ENCODE data around the gene BMS1. TPM values are rescaled to one million over a fixed set of nuclear protein-coding genes. Genes with fewer than 3 reads are reported as not detected.
"Not testable (repeated sequence)": the region's sequence is repeated elsewhere in the genome, so short reads cannot be mapped to it uniquely, and the experiment has no call there.

The BMS1 gene
- total and polyA plus RNA-seq, 10 of the 15 experiments (the other 5 are each of a cell fraction or from before 2014, with no cell fraction given): 7.6 to 33.6 (median 21.0) TPM

DNA sequence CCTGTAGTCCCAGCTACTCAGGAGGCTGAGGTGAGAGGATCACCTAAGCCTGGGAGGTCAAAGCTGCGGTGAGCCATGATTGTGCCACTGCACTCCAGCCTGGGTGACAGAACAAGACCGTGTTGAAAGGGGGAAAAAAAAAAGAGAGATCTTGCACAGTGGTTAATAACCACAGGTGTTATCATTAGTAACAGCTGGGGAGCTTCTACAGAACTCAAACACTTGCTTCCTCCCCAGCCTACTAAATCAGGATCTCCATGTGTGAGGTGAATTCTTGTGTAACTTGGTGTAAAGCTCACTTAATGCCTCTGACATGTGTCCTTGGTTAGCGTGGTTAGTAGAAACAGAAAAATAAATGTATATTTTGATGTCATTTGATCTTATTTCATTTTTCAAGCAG lies 43.9 kb upstream of the BMS1 start (continued):
- TF ChIP-seq CEBPZ (IDR thresholded peaks at IDR 0.05; ENCODE audit: low read depth, low read length): no peak

DNA sequence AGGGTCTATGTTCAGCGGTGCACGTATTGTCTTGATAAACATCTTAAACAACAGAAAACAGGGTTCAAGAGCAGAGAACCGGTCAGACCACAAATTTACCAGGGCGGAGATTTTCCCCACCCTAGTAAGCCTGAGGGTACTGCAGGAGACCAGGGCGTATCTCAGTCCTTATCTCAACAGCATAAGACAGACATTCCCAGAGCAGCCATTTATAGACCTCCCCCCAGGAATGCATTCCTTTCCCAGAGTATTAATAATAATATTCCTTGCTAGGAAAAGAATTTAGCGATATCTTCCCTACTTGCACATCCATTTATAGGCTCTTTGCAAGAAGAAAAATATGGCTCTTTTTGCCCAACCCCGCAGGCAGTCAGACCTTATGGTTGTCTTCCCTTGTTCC lies 41.1 kb upstream of the BMS1 start:
- H3K9me3 ChIP-seq (replicated peaks; ENCODE audit: control insufficient read depth, insufficient read depth, low read length); BruUV-seq (replicated peaks); ATAC-seq; intact Hi-C loops (cut with micrococcal nuclease; ENCODE audit: unreplicated experiment); H3K4me3 ChIP-seq; H4K20me1 ChIP-seq (ENCODE audit: control insufficient read depth, insufficient read depth); H2AFZ ChIP-seq (ENCODE audit: control insufficient read depth, low read depth, low read length); H3K79me2 ChIP-seq (ENCODE audit: control insufficient read depth, insufficient read depth, low read length); H3K4me1 ChIP-seq (ENCODE audit: control insufficient read depth, insufficient read depth, low read length); H3K36me3 ChIP-seq (ENCODE audit: control insufficient read depth in 2 of 2, insufficient read depth in 2 of 2, low read length in 1 of 2); POLR2A ChIA-PET; H3K4me2 ChIP-seq (ENCODE audit: control insufficient read depth, insufficient read depth); in situ Hi-C loops (cut with MboI); H3K27ac ChIP-seq (ENCODE audit: control insufficient read depth, insufficient read depth); H3K9ac ChIP-seq (ENCODE audit: control insufficient read depth, insufficient read depth, low read length); DNase-seq (ENCODE audit: low read depth, low spot score); RAD21 ChIA-PET (ENCODE audit: unreplicated experiment); CTCF ChIA-PET; H3K27me3 ChIP-seq (replicated peaks in 1 of 2; ENCODE audit: control insufficient read depth in 2 of 2, insufficient read depth in 2 of 2, low read length in 1 of 2); SMC1A ChIA-PET (ENCODE audit: uncharacterized antibody, unreplicated experiment); FAIRE-seq: not testable (repeated sequence)
- WGBS (ENCODE audit: insufficient coverage, insufficient replicate concordance, low lambda C conversion rate, missing lambda C conversion rate): 67% methylated on average over 7 of the region's 7 CpGs

GRCh38 chr10:42743697-42744096 lies 38.9 kb upstream of the BMS1 start:
- Histone ChIP-seq H3K9ac (ENCODE audit: control insufficient read depth, insufficient read depth, low read length) (no peak overlapping the region), H3K36me3 (ENCODE audit: control insufficient read depth in 2 of 2, insufficient read depth in 2 of 2, low read length in 1 of 2) (no peaks in the 10 kb centered on the region), H4K20me1 (ENCODE audit: control insufficient read depth, insufficient read depth) (no peaks in the 10 kb centered on the region), H3K79me2 (ENCODE audit: control insufficient read depth, insufficient read depth, low read length) (no peaks in the 10 kb centered on the region), H3K4me3 (no peak overlapping the region), H3K4me2 (ENCODE audit: control insufficient read depth, insufficient read depth) (no peak overlapping the region), H3K27me3 (replicated peaks in 1 of 2; ENCODE audit: control insufficient read depth in 2 of 2, insufficient read depth in 2 of 2, low read length in 1 of 2) (no peaks in the 10 kb centered on the region), H2AFZ (ENCODE audit: control insufficient read depth, low read depth, low read length) (no peak overlapping the region), H3K9me3 (replicated peaks; ENCODE audit: control insufficient read depth, insufficient read depth, low read length) (no peaks in the 10 kb centered on the region; the same call in 2 of the 3 replicates), H3K27ac (ENCODE audit: control insufficient read depth, insufficient read depth) (no peak overlapping the region), H3K4me1 (ENCODE audit: control insufficient read depth, insufficient read depth, low read length) (no peaks in the 10 kb centered on the region)
- ChIA-PET RAD21 (ENCODE audit: unreplicated experiment) (no interaction called here), POLR2A (no interaction called here), SMC1A (ENCODE audit: uncharacterized antibody, unreplicated experiment) (no interaction called here), CTCF (no interaction called here)
- no TSS peak for BruUV-seq (replicated peaks)
- WGBS (ENCODE audit: insufficient coverage, insufficient replicate concordance, low lambda C conversion rate, missing lambda C conversion rate): 60% methylated on average over 3 of the region's 3 CpGs
- intact Hi-C loops (cut with micrococcal nuclease; ENCODE audit: unreplicated experiment) (no loop called here), in situ Hi-C loops (cut with MboI) (no loop called here)
- DNase-seq (ENCODE audit: low read depth, low spot score) (no peak), FAIRE-seq (no peak), ATAC-seq (no peak)
- TF ChIP-seq YBX1 (IDR thresholded peaks at IDR 0.05) (no peak), NFIC (IDR thresholded peaks at IDR 0.05; ENCODE audit: low read depth, low read length) (no peak), EGR1 (IDR thresholded peaks at IDR 0.05; ENCODE audit: borderline replicate concordance in 1 of 2, low read depth in 2 of 2, low read length in 2 of 2) (no peak), ZBTB33 (IDR thresholded peaks at IDR 0.05) (no peak), NBN (IDR thresholded peaks at IDR 0.05) (no peak), CBX3 (IDR thresholded peaks at IDR 0.05; ENCODE audit: borderline replicate concordance, low read depth) (no peak), SPI1 (IDR thresholded peaks at IDR 0.05; ENCODE audit: borderline replicate concordance, insufficient read depth, low read depth, low read length) (no peak), FOXM1 (IDR thresholded peaks at IDR 0.05; ENCODE audit: low read depth, low read length) (no peak), RCOR1 (conservative IDR thresholded peaks at IDR 0.05; ENCODE audit: low read depth, low read length) (no peak)
